ENCODE data around the gene TMEM94.
"Not testable (repeated sequence)": the region's sequence is repeated elsewhere in the genome, so short reads cannot be mapped to it uniquely, and the experiment has no call there.

The TMEM94 gene

GRCh38 chr17:75468291-75468754 is 11.9 kb downstream of the TMEM94 start:
- no peak overlapping the region for H3K9ac ChIP-seq (ENCODE audit: low read depth, low read length)
- H3K9me3 ChIP-seq (ENCODE audit: control insufficient read depth, insufficient read depth, low read length) = no peaks in the 10 kb centered on the region
- H3K36me3 ChIP-seq (ENCODE audit: control insufficient read depth, insufficient read depth, low read length) = peaks cover 18% of the 10 kb centered on the region
- no peak overlapping the region for H3K4me3 ChIP-seq (ENCODE audit: low read depth, low read length)
- no peaks in the 10 kb centered on the region for H3K27me3 ChIP-seq (ENCODE audit: control insufficient read depth, insufficient read depth, low read length)
- no peaks in the 10 kb centered on the region for H3K4me1 ChIP-seq (ENCODE audit: control insufficient read depth, insufficient read depth, low read length)
- no peak overlapping the region for H3K27ac ChIP-seq (ENCODE audit: low read depth, low read length)

DNA sequence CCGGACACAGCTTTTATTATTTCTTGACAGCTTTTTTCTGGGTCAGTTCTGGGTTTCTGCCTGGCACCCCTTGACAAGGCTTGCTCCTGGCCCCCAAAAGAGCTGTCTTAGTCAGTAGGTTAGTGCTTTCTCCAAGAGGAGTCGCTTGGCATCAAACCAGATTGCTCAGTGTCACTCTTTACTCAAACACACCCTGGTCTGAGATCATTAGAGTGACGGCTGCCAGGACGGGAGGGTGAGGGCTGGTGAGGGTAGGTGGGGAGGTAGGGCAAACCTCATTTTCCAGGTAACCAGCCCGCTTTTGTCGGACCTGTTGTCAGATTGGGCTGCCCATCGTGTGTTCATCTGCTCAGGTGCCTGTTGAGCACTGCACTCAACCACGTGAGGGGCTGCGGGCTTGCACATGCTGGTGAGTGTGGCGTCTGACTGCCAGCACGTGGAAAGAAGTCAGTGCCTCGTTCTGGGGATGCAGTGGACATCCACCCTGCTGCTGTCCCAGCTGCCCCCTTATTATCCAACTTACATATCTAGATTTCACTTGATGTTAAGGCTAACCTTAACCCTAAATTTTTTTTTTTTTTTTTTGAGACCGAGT is 12.4 kb downstream of the TMEM94 start:
- H3K4me1 ChIP-seq (ENCODE audit: control insufficient read depth, insufficient read depth, low read length) = no peaks in the 10 kb centered on the region
- H3K27me3 ChIP-seq (ENCODE audit: control insufficient read depth, insufficient read depth, low read length) = no peaks in the 10 kb centered on the region
- peaks cover 21% of the 10 kb centered on the region for H3K36me3 ChIP-seq (ENCODE audit: control insufficient read depth, insufficient read depth, low read length)
- no peak overlapping the region for H3K9ac ChIP-seq (ENCODE audit: low read depth, low read length)
- no peak overlapping the region for H3K27ac ChIP-seq (ENCODE audit: low read depth, low read length)
- no peaks in the 10 kb centered on the region for H3K9me3 ChIP-seq (ENCODE audit: control insufficient read depth, insufficient read depth, low read length)
- no peak overlapping the region for H3K4me3 ChIP-seq (ENCODE audit: low read depth, low read length)

DNA sequence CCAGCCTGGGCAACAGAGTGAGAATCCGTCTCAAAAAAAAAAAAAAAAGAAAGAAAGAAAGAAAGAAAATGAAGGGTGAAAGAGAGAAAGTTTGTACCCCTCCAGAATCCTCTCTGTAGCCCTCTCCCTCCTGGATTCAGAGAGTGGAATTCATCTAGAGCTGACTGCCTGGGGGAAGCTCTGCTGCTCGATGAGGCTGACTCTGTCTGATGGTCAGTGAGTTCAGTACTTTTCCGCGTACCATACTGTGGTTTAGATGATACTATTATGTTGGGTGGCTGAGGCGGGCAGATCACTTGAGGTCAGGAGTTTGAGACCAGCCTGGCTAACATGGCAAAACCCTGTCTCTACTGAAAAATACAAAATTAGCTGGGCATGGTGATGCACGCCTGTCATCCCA is 14.8 kb downstream of the TMEM94 start:
- no peaks in the 10 kb centered on the region for H3K27me3 ChIP-seq (ENCODE audit: control insufficient read depth, insufficient read depth, low read length)
- H3K4me1 ChIP-seq (ENCODE audit: control insufficient read depth, insufficient read depth, low read length) = no peaks in the 10 kb centered on the region
- peaks cover 21% of the 10 kb centered on the region for H3K36me3 ChIP-seq (ENCODE audit: control insufficient read depth, insufficient read depth, low read length)
- H3K27ac ChIP-seq (ENCODE audit: low read depth, low read length) = no peak overlapping the region
- H3K4me3 ChIP-seq (ENCODE audit: low read depth, low read length) = no peak overlapping the region
- H3K9ac ChIP-seq (ENCODE audit: low read depth, low read length) = no peak overlapping the region
- no peaks in the 10 kb centered on the region for H3K9me3 ChIP-seq (ENCODE audit: control insufficient read depth, insufficient read depth, low read length)

DNA sequence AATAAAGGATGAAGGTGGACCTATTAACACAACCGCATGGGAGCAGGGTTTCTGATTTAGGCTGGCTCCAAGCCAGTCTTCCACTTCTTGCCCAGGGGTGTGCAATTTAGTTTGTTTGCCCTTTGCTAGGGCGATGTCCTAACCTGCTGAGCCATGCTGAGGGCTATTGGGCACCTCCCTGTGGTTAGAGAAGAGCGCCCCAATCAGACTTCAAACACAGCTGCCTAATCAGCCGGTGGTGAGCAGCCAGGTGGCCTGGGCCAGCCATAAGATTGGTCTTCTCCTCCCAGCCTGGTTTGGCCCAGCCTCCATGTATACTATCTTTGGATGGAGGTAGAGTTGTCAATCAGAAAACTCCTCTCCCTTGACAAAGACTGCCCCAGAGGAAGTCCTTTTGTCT is 15.7 kb downstream of the TMEM94 start:
- Histone ChIP-seq H3K4me1 (ENCODE audit: control insufficient read depth, insufficient read depth, low read length) (no peaks in the 10 kb centered on the region), H3K4me3 (ENCODE audit: low read depth, low read length) (no peak overlapping the region), H3K27me3 (ENCODE audit: control insufficient read depth, insufficient read depth, low read length) (no peaks in the 10 kb centered on the region), H3K9ac (ENCODE audit: low read depth, low read length) (no peak overlapping the region), H3K9me3 (ENCODE audit: control insufficient read depth, insufficient read depth, low read length) (no peaks in the 10 kb centered on the region), H3K27ac (ENCODE audit: low read depth, low read length) (no peak overlapping the region), H3K36me3 (ENCODE audit: control insufficient read depth, insufficient read depth, low read length) (peaks cover 21% of the 10 kb centered on the region)

DNA sequence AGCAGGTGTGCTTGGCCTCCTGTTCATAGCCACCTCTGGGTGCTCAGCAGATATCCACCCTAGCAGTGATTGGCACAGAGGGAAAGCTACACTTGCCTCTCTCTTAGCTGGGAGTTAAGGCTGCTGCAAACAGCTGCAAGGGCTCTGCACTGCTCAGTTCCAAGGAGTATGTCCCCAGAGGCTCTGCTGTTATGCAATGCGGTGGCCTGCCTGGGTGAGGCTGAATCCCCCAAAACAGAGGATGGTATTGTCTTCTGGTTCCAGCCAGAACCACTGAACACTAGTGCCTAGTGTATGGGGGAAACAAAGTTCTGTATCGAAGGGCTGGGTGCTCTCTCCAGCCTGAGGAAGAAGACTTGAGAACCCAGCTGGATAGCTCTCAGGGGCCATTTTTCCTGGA is 16.8 kb downstream of the TMEM94 start:
- Histone ChIP-seq H3K27ac (ENCODE audit: low read depth, low read length) (no peak overlapping the region), H3K4me1 (ENCODE audit: control insufficient read depth, insufficient read depth, low read length) (0 out of 2 replicates have a peak, but pooled peaks cover under 1% of the 10 kb centered on the region), H3K36me3 (ENCODE audit: control insufficient read depth, insufficient read depth, low read length) (peaks cover 21% of the 10 kb centered on the region), H3K4me3 (ENCODE audit: low read depth, low read length) (no peak overlapping the region), H3K9ac (ENCODE audit: low read depth, low read length) (no peak overlapping the region), H3K27me3 (ENCODE audit: control insufficient read depth, insufficient read depth, low read length) (no peaks in the 10 kb centered on the region), H3K9me3 (ENCODE audit: control insufficient read depth, insufficient read depth, low read length) (no peaks in the 10 kb centered on the region)

- no peak overlapping the region for H3K4me3 ChIP-seq (ENCODE audit: low read depth, low read length)
- H3K27ac ChIP-seq (ENCODE audit: low read depth, low read length) = no peak overlapping the region
- no peaks in the 10 kb centered on the region for H3K9me3 ChIP-seq (ENCODE audit: control insufficient read depth, insufficient read depth, low read length)
- no peaks in the 10 kb centered on the region for H3K27me3 ChIP-seq (ENCODE audit: control insufficient read depth, insufficient read depth, low read length)
- no peak overlapping the region for H3K9ac ChIP-seq (ENCODE audit: low read depth, low read length)
- peaks cover 21% of the 10 kb centered on the region for H3K36me3 ChIP-seq (ENCODE audit: control insufficient read depth, insufficient read depth, low read length)
- H3K4me1 ChIP-seq (ENCODE audit: control insufficient read depth, insufficient read depth, low read length) = peaks cover 4% of the 10 kb centered on the region; the same call in 1 of the 2 replicates
These were observed 18.3 kb downstream of the TMEM94 start for GRCh38 chr17:75474736-75475135.

DNA sequence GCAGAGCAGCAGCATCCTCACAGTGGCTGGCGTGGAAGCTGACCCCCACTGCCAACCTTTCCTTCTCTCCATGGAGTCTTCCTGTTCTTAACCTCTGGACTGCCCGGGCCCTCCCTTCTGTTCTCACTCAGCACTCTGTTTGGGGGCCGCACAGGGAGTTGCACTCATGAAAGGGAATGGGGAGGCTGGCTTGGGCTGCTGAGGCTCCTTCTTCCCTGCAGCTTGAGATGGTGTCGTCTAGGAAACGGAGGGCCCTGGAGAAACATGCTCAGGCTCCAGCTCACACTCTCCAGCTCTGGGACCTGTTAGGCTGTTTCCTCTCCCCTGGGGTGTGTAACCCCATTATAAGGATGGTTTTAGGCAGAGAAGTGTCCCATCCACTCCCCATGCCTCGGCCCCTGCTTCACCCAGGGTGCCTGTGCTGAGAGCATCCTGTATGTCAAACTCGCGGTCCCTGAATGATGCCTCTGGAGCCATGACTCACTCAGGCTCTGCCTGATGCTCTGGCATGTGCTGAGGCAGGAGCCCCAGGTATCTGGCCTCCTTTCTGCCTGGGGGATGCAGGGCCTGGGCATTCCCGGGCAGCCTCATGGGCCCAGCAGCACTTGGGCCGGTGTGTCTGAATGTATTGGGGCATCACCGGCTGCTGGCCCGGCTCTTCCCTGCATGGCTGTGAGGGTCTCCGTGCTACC is 18.9 kb downstream of the TMEM94 start:
- Histone ChIP-seq H3K36me3 (ENCODE audit: control insufficient read depth, insufficient read depth, low read length) (peaks cover 21% of the 10 kb centered on the region), H3K4me1 (ENCODE audit: control insufficient read depth, insufficient read depth, low read length) (peaks cover 4% of the 10 kb centered on the region; the same call in 1 of the 2 replicates), H3K9me3 (ENCODE audit: control insufficient read depth, insufficient read depth, low read length) (no peaks in the 10 kb centered on the region), H3K27me3 (ENCODE audit: control insufficient read depth, insufficient read depth, low read length) (no peaks in the 10 kb centered on the region), H3K27ac (ENCODE audit: low read depth, low read length) (no peak overlapping the region), H3K4me3 (ENCODE audit: low read depth, low read length) (no peak overlapping the region), H3K9ac (ENCODE audit: low read depth, low read length) (no peak overlapping the region)

DNA sequence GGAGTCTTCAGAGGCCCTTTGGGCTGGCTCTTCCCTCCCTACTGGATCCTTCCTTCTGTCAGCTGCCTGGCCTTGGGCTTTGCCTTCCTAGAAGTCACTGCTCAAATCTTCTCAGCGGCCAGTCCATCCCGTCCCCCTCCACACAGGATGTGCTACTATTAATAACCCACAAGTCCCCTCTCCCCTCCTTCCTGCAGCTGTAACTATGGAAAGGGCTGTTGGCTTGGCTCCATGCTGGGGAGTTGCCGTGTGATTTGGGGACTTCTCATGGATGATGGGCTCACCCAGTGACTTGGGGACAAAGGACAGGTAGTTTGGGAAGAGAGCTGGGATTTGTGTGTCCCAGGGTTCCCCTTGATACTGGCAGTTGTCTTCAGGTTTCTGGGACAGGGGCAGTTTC is 19.4 kb downstream of the TMEM94 start:
- Histone ChIP-seq H3K27me3 (ENCODE audit: control insufficient read depth, insufficient read depth, low read length) (no peaks in the 10 kb centered on the region), H3K36me3 (ENCODE audit: control insufficient read depth, insufficient read depth, low read length) (peaks cover 21% of the 10 kb centered on the region), H3K9ac (ENCODE audit: low read depth, low read length) (no peak overlapping the region)

DNA sequence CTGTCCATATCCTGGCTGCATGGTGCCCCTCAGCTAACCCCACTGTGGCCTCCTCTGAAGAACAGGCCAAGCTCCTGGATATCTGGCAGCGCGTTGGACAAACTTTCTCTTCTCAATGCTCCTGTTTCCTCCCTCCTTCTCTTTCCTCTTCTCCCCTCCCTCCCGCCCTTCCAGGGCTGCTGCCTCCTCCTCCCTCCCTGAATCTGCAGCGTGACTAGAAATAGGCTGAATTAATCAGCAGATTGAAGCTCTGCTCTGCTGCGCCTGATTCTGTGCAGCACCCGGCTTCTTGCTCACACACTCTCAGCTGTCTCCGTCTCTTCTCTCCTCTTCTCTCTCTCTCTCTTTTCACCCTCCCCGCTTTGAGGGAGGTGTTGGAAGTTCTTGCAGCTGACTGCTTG is 19.8 kb downstream of the TMEM94 start:
- Histone ChIP-seq H3K9ac (ENCODE audit: low read depth, low read length) (no peak overlapping the region), H3K27me3 (ENCODE audit: control insufficient read depth, insufficient read depth, low read length) (no peaks in the 10 kb centered on the region), H3K27ac (ENCODE audit: low read depth, low read length) (no peak overlapping the region)

More for the DNA sequence above, 19.4 kb downstream of the TMEM94 start:
- H3K9me3 ChIP-seq (ENCODE audit: control insufficient read depth, insufficient read depth, low read length) = no peaks in the 10 kb centered on the region
- peaks cover 4% of the 10 kb centered on the region; the same call in 1 of the 2 replicates for H3K4me1 ChIP-seq (ENCODE audit: control insufficient read depth, insufficient read depth, low read length)
- H3K4me3 ChIP-seq (ENCODE audit: low read depth, low read length) = no peak overlapping the region
- no peak overlapping the region for H3K27ac ChIP-seq (ENCODE audit: low read depth, low read length)

GRCh38 chr17:75476752-75477489 is 20.5 kb downstream of the TMEM94 start:
- Histone ChIP-seq H3K27me3 (ENCODE audit: control insufficient read depth, insufficient read depth, low read length) (no peaks in the 10 kb centered on the region), H3K9ac (ENCODE audit: low read depth, low read length) (no peak overlapping the region), H3K27ac (ENCODE audit: low read depth, low read length) (no peak overlapping the region), H3K36me3 (ENCODE audit: control insufficient read depth, insufficient read depth, low read length) (peaks cover 17% of the 10 kb centered on the region), H3K9me3 (ENCODE audit: control insufficient read depth, insufficient read depth, low read length) (no peaks in the 10 kb centered on the region), H3K4me1 (ENCODE audit: control insufficient read depth, insufficient read depth, low read length) (peaks cover 4% of the 10 kb centered on the region; the same call in 1 of the 2 replicates), H3K4me3 (ENCODE audit: low read depth, low read length) (no peak overlapping the region)

More for the DNA sequence above, 19.8 kb downstream of the TMEM94 start:
- Histone ChIP-seq H3K9me3 (ENCODE audit: control insufficient read depth, insufficient read depth, low read length) (no peaks in the 10 kb centered on the region), H3K4me1 (ENCODE audit: control insufficient read depth, insufficient read depth, low read length) (peaks cover 4% of the 10 kb centered on the region; the same call in 1 of the 2 replicates), H3K4me3 (ENCODE audit: low read depth, low read length) (no peak overlapping the region), H3K36me3 (ENCODE audit: control insufficient read depth, insufficient read depth, low read length) (peaks cover 21% of the 10 kb centered on the region)

GRCh38 chr17:75477490-75477862 is 21.0 kb downstream of the TMEM94 start:
- not testable (repeated sequence) for H3K27ac ChIP-seq (ENCODE audit: low read depth, low read length); H3K27me3 ChIP-seq (ENCODE audit: control insufficient read depth, insufficient read depth, low read length); H3K4me1 ChIP-seq (ENCODE audit: control insufficient read depth, insufficient read depth, low read length); H3K9me3 ChIP-seq (ENCODE audit: control insufficient read depth, insufficient read depth, low read length); H3K9ac ChIP-seq (ENCODE audit: low read depth, low read length); H3K4me3 ChIP-seq (ENCODE audit: low read depth, low read length)
- peaks cover 11% of the 10 kb centered on the region for H3K36me3 ChIP-seq (ENCODE audit: control insufficient read depth, insufficient read depth, low read length)
